Kidney epithelial cell (primary cell): ENCODE data around the gene ARHGEF19. TPM values are rescaled to one million over a fixed set of nuclear protein-coding genes. Genes with fewer than 3 reads are reported as not detected.
"Not testable (repeated sequence)": the region's sequence is repeated elsewhere in the genome, so short reads cannot be mapped to it uniquely, and the experiment has no call there.

Experiments used
- DNase-seq: peaks from one replicate; pipeline ENCODE4 v3.0.0-alpha.2; 2010; ENCODE audit warnings: low read depth
- H3K27me3 ChIP-seq: 2 replicates; pipeline ENCODE4 v1.6.0; 2011; ENCODE audit warnings: low read length; ENCODE audit not compliant: control insufficient read depth, insufficient read depth
- H3K36me3 ChIP-seq: 2 replicates; pipeline ENCODE4 v1.5.1; 2011; ENCODE audit warnings: low read length; ENCODE audit not compliant: control insufficient read depth, insufficient read depth
- H3K4me3 ChIP-seq: 2 replicates; pipeline ENCODE4 v1.5.1; 2011; ENCODE audit warnings: low read depth, mild to moderate bottlenecking, control low read depth, low read length
- CTCF ChIP-seq: IDR thresholded peaks from 2 replicates; pipeline ENCODE4 v1.5.1; 2011; ENCODE audit warnings: mild to moderate bottlenecking, moderate library complexity, low read length, control low read depth, inconsistent platforms; ENCODE audit not compliant: insufficient read depth, poor library complexity, severe bottlenecking
- total RNA-seq: library from RNA; depleted of rRNA; stranded (reverse); fragments of >200 nt; gene quantifications from 2 replicates; pipeline ENCODE4 v1.2.3, GENCODE V29; 2015

Gene ARHGEF19
- total RNA-seq, 1 donor from 2014 or later = 5.6 TPM

- TF ChIP-seq CTCF = no peak
- Histone ChIP-seq H3K4me3 (no peak overlapping the region), H3K27me3 (no peaks in the 10 kb centered on the region), H3K36me3 (no peaks in the 10 kb centered on the region)
- DNase-seq = no peak
These were observed 7.6 kb upstream of the ARHGEF19 start for GRCh38 chr1:16219968-16220500.

- no peak overlapping the region for H3K4me3 ChIP-seq
- TF ChIP-seq CTCF = no peak
- H3K36me3 ChIP-seq = no peaks in the 10 kb centered on the region
- no peaks in the 10 kb centered on the region for H3K27me3 ChIP-seq
- DNase-seq = no peak
These were observed 6.2 kb upstream of the ARHGEF19 start for GRCh38 chr1:16218674-16219071.

GRCh38 chr1:16218014-16218673 is 5.7 kb upstream of the ARHGEF19 start:
- Histone ChIP-seq H3K27me3 (no peaks in the 10 kb centered on the region), H3K4me3 (no peak overlapping the region), H3K36me3 (no peaks in the 10 kb centered on the region)
- no peak for TF ChIP-seq CTCF
- DNase-seq = no peak

GRCh38 chr1:16217061-16217785 is 4.8 kb upstream of the ARHGEF19 start:
- no peak for TF ChIP-seq CTCF
- H3K36me3 ChIP-seq = no peaks in the 10 kb centered on the region
- no peaks in the 10 kb centered on the region for H3K27me3 ChIP-seq
- DNase-seq = peak; percentile 81
- H3K4me3 ChIP-seq = peak overlapping the region; percentile 33

- no peak for DNase-seq
- peak overlapping the region; percentile 31 for H3K4me3 ChIP-seq
- H3K27me3 ChIP-seq = no peaks in the 10 kb centered on the region
- H3K36me3 ChIP-seq = no peaks in the 10 kb centered on the region
- no peak for TF ChIP-seq CTCF
These were observed 3.7 kb upstream of the ARHGEF19 start for GRCh38 chr1:16215882-16216753.

GRCh38 chr1:16215240-16215639 is 2.8 kb upstream of the ARHGEF19 start:
- not testable (repeated sequence) for DNase-seq, H3K27me3 ChIP-seq, H3K36me3 ChIP-seq, H3K4me3 ChIP-seq

- not testable (repeated sequence) for DNase-seq, H3K36me3 ChIP-seq, H3K4me3 ChIP-seq, H3K27me3 ChIP-seq
These were observed 1.1 kb upstream of the ARHGEF19 start for GRCh38 chr1:16213544-16213943.
